GM23338 (cell line): ENCODE measurements around the gene MRFAP1. TPM values are rescaled to one million over a fixed set of nuclear protein-coding genes. Genes with fewer than 3 reads are reported as not detected.

Source experiments
- ATAC-seq: fragments of 200-7000 bp; cut with Tn5 transposase; 3 replicates; pipeline ENCODE4 v1.9.1; 2020
- DNase-seq: peaks from one replicate; pipeline ENCODE4 v3.0.0-alpha.2; 2015; ENCODE audit warnings: low spot score
- H2AFZ ChIP-seq: fragments of 200-600 bp; sonication (generic); 2 replicates; pipeline ENCODE4 v1.8.0; 2016; ENCODE audit warnings: antibody characterized with exemption, mild to moderate bottlenecking, moderate library complexity
- H3F3A ChIP-seq: fragments of 200-600 bp; sonication (generic); replicated peaks from 2 replicates; pipeline ENCODE4 v1.8.0; 2017; ENCODE audit warnings: antibody characterized with exemption, mixed run types, low read depth
- H3K27ac ChIP-seq: fragments of 200-600 bp; sonication (generic); 2 replicates; pipeline ENCODE4 v1.6.1; 2016; ENCODE audit warnings: low read depth
- H3K27me3 ChIP-seq: fragments of 200-600 bp; sonication (generic); 2 replicates; pipeline ENCODE4 v1.8.0; 2016; ENCODE audit warnings: mild to moderate bottlenecking, mixed run types, moderate library complexity; ENCODE audit not compliant: insufficient read depth
- H3K36me3 ChIP-seq: fragments of 200-600 bp; sonication (generic); 2 replicates; pipeline ENCODE4 v1.8.0; 2016; ENCODE audit warnings: mild to moderate bottlenecking; ENCODE audit not compliant: insufficient read depth
- H3K4me1 ChIP-seq: fragments of 200-600 bp; sonication (generic); 2 replicates; pipeline ENCODE4 v1.8.0; 2016; ENCODE audit warnings: mild to moderate bottlenecking, moderate library complexity; ENCODE audit not compliant: insufficient read depth
- H3K4me2 ChIP-seq: fragments of 200-600 bp; sonication (generic); 2 replicates; pipeline ENCODE4 v1.7.1; 2017; ENCODE audit warnings: mixed run types
- H3K4me3 ChIP-seq: fragments of 200-600 bp; sonication (generic); 2 replicates; pipeline ENCODE4 v1.6.1; 2016; ENCODE audit warnings: mixed run types
- H3K79me2 ChIP-seq: fragments of 200-600 bp; sonication (generic); replicated peaks from 2 replicates; pipeline ENCODE4 v1.8.0; 2017; ENCODE audit warnings: mild to moderate bottlenecking; ENCODE audit not compliant: insufficient read depth
- H3K9me2 ChIP-seq: fragments of 200-600 bp; sonication (generic); 2 replicates; pipeline ENCODE4 v1.8.0; 2017; ENCODE audit not compliant: insufficient read depth
- H4K20me1 ChIP-seq: fragments of 200-600 bp; sonication (generic); replicated peaks from 2 replicates; pipeline ENCODE4 v1.8.0; 2017; ENCODE audit warnings: mild to moderate bottlenecking; ENCODE audit not compliant: insufficient read depth
- H3K27ac Mint-ChIP-seq: 2 replicates; pipeline ENCODE4 v1.8.0; 2020; ENCODE audit warnings: inconsistent platforms, mild to moderate bottlenecking, moderate library complexity, mixed read lengths
- H3K27me3 Mint-ChIP-seq: 3 replicates; pipeline ENCODE4 v1.8.0; 2022; ENCODE audit warnings: low read depth, mild to moderate bottlenecking, moderate library complexity, mixed read lengths, inconsistent platforms; ENCODE audit not compliant: insufficient read depth, poor library complexity
- H3K36me3 Mint-ChIP-seq: 3 replicates; pipeline ENCODE4 v1.8.0; 2021; ENCODE audit warnings: low read depth, mild to moderate bottlenecking, inconsistent platforms, moderate library complexity, mixed read lengths
- H3K4me1 Mint-ChIP-seq: 3 replicates; pipeline ENCODE4 v1.8.0; 2020; ENCODE audit warnings: mild to moderate bottlenecking, inconsistent platforms, mixed read lengths
- H3K4me3 Mint-ChIP-seq: 3 replicates; pipeline ENCODE4 v1.8.0; 2021; ENCODE audit warnings: moderate library complexity, mild to moderate bottlenecking, inconsistent platforms, mixed read lengths
- H3K9me3 Mint-ChIP-seq: 3 replicates; pipeline ENCODE4 v1.8.0; 2020; ENCODE audit warnings: moderate library complexity, mild to moderate bottlenecking, inconsistent platforms, mixed read lengths
- CREB1 ChIP-seq: fragments of 250-450 bp; sonication (Bioruptor Pico); IDR thresholded peaks from 2 replicates; pipeline ENCODE4 v1.5.0; 2020; ENCODE audit warnings: low read depth, mild to moderate bottlenecking, moderate library complexity
- CTCF ChIP-seq, 2 experiments: fragments of 200-600 bp in 1 of 2; sonication (generic) in 1 of 2; conservative IDR thresholded peaks; 2 replicates each; pipeline versions ENCODE4 v1.5.1 to v1.6.1; 2016 to 2017; ENCODE audit warnings: antibody characterized with exemption in 2 of 2, low read depth in 2 of 2, mild to moderate bottlenecking in 2 of 2, moderate library complexity in 1 of 2
- EZH2 ChIP-seq: fragments of 200-600 bp; sonication (generic); IDR thresholded peaks from one replicate; pipeline ENCODE4 v1.8.0; 2017; ENCODE audit warnings: antibody characterized with exemption, mild to moderate bottlenecking, low read depth; ENCODE audit not compliant: unreplicated experiment
- EZH2phosphoT487 ChIP-seq: fragments of 200-600 bp; sonication (generic); IDR thresholded peaks from one replicate; pipeline ENCODE4 v1.8.1; 2018; ENCODE audit warnings: antibody characterized with exemption; ENCODE audit not compliant: unreplicated experiment
- JUNB ChIP-seq: IDR thresholded peaks from one replicate; pipeline ENCODE4 v1.6.1; 2016; ENCODE audit warnings: antibody characterized with exemption; ENCODE audit not compliant: unreplicated experiment
- POLR2AphosphoS5 ChIP-seq: IDR thresholded peaks from 2 replicates; pipeline ENCODE4 v1.6.1; 2016; ENCODE audit warnings: antibody characterized with exemption, low read depth
- REST ChIP-seq: IDR thresholded peaks from one replicate; pipeline ENCODE4 v1.6.1; 2018; ENCODE audit warnings: antibody characterized with exemption; ENCODE audit not compliant: unreplicated experiment
- STAT1 ChIP-seq: IDR thresholded peaks from one replicate; pipeline ENCODE4 v1.6.1; 2016; ENCODE audit warnings: antibody characterized with exemption; ENCODE audit not compliant: unreplicated experiment
- ZNF114 ChIP-seq: fragments of 250-450 bp; sonication (Bioruptor Pico); IDR thresholded peaks from 2 replicates; pipeline ENCODE4 v1.5.0; 2020; ENCODE audit warnings: mild to moderate bottlenecking, moderate library complexity
- ZNF331 ChIP-seq: fragments of 250-450 bp; sonication (Bioruptor Pico); IDR thresholded peaks from 2 replicates; pipeline ENCODE4 v1.5.0; 2020; ENCODE audit warnings: low read depth, mild to moderate bottlenecking, moderate library complexity
- ZNF462 ChIP-seq: fragments of 250-450 bp; sonication (Bioruptor Pico); IDR thresholded peaks from 2 replicates; pipeline ENCODE4 v1.5.0; 2020; ENCODE audit warnings: mild to moderate bottlenecking, moderate library complexity
- polyA plus RNA-seq: library from polyadenylated mRNA; unstranded; fragments of >200 nt; fragmentation: Nextera tagmentation; extraction: Ambion mirVana; gene quantifications from 2 replicates; pipeline ENCODE4 v1.2.1, GENCODE V29; 2016
- total RNA-seq: library from RNA; depleted of rRNA; stranded (reverse); fragments of >200 nt; shearing (Covaris generic); gene quantifications from 2 replicates; pipeline ENCODE4 v1.2.3, GENCODE V29; 2014
- TF ChIP-seq, protein P1 (sequence below): IDR thresholded peaks from 2 replicates; pipeline ENCODE4 v1.6.1; 2016; ENCODE audit warnings: antibody characterized with exemption

MRFAP1 gene
- total and polyA plus RNA-seq, 2 experiments from 2014 or later: 154 to 288 TPM

DNA sequence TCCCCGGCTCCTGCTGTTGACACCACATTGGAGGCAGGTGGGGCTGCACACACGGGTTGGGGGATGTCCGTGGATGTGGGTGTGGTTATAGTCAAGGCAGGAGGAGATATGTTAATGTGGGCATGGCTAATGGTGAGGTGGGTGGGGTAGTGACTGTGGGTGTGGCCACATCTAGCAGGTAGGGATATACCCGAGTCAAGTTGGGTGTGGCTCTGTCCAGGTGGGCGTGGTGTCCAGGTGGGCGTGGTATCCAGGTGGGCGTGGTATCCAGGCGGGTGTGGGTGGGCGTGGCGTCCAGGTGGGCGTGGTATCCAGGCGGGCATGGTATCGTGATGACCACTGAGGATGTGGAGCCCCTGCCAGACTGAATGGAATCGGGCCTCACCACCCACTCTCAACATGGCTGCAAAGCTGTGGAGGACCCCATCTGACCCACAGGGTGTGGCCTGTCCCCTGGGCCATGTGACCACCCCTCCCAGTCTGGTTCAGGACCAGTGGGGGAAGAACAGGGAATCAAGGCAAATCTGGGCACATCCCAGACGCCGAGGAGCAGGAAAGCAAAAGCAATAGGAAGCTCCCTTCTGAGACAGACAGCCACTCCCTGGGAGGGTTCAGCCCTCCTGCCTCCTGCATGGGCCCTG is 44.5 kb upstream of the MRFAP1 start:
- ATAC-seq (peak; percentile 93), DNase-seq (peak; percentile 75)
- peaks cover 9% of the 10 kb centered on the region for H3K27me3 Mint-ChIP-seq
- no peak overlapping the region for H3K4me3 Mint-ChIP-seq
- H3K36me3 Mint-ChIP-seq: no peaks in the 10 kb centered on the region
- Histone ChIP-seq H3K27me3 (no peaks in the 10 kb centered on the region), H3K4me1 (no peaks in the 10 kb centered on the region), H3K4me2 (no peak overlapping the region), H3K27ac (no peak overlapping the region), H3K36me3 (no peaks in the 10 kb centered on the region), H3K79me2 (no peaks in the 10 kb centered on the region), H3F3A (no peaks in the 10 kb centered on the region), H4K20me1 (no peaks in the 10 kb centered on the region), H2AFZ (no peak overlapping the region), H3K9me2 (no peaks in the 10 kb centered on the region), H3K4me3 (no peak overlapping the region)
- TF ChIP-seq JUNB (no peak), EZH2 (no peak), STAT1 (no peak), CREB1 (CRISPR knock-in tag) (no peak), ZNF462 (CRISPR knock-in tag) (no peak), EZH2phosphoT487 (no peak), CTCF (conservative IDR thresholded peaks at IDR 0.05; ENCODE audit: low read depth in 2 of 2) (no peak), ZNF331 (CRISPR knock-in tag) (no peak), POLR2AphosphoS5 (no peak), ZNF114 (CRISPR knock-in tag) (no peak), REST (no peak)
- TF ChIP-seq, protein P1, sequence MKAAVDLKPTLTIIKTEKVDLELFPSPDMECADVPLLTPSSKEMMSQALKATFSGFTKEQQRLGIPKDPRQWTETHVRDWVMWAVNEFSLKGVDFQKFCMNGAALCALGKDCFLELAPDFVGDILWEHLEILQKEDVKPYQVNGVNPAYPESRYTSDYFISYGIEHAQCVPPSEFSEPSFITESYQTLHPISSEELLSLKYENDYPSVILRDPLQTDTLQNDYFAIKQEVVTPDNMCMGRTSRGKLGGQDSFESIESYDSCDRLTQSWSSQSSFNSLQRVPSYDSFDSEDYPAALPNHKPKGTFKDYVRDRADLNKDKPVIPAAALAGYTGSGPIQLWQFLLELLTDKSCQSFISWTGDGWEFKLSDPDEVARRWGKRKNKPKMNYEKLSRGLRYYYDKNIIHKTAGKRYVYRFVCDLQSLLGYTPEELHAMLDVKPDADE: no peak
- H3K4me1 Mint-ChIP-seq: no peaks in the 10 kb centered on the region
- H3K9me3 Mint-ChIP-seq: no peaks in the 10 kb centered on the region; the same call in 2 of the 3 replicates
- no peak overlapping the region for H3K27ac Mint-ChIP-seq
